B cell (primary cell): Measurements from ENCODE around the gene ANKHD1. TPM values are rescaled to one million over a fixed set of nuclear protein-coding genes. Genes with fewer than 3 reads are reported as not detected.

Experiments
- ATAC-seq: fragments of 200-7000 bp; cut with Tn5 transposase; one replicate; pipeline ENCODE4 v1.10.0; 2021; ENCODE audit warnings: low read depth, mild to moderate bottlenecking, moderate number of reproducible peaks, moderate library complexity
- CTCF ChIA-PET: fragments of 350-600 bp; sonication (Branson Sonifier 250); formaldehyde crosslinking; loops from one replicate; lab custom pipeline; 2021; ENCODE audit warnings: antibody characterized with exemption, inconsistent platforms; lab: Charles Lee
- POLR2A ChIA-PET: fragments of 350-600 bp; sonication (Branson Sonifier 250); formaldehyde crosslinking; loops from one replicate; lab custom pipeline; 2021; ENCODE audit warnings: antibody characterized with exemption; lab: Charles Lee
- DNase-seq: peaks from one replicate; pipeline ENCODE4 v3.0.0; 2013
- H2AFZ ChIP-seq: 2 replicates; pipeline ENCODE4 v1.6.1; 2012; ENCODE audit warnings: mild to moderate bottlenecking, low read depth, low read length; ENCODE audit not compliant: insufficient read depth, poor library complexity, severe bottlenecking
- H3K27ac ChIP-seq, 2 donors: 1 replicate in 1 of 2; 2 replicates in 1 of 2; pipeline ENCODE4 v1.5.1; 2012 to 2013; ENCODE audit warnings: low read length in 2 of 2, mild to moderate bottlenecking in 2 of 2, moderate library complexity in 1 of 2
- H3K27me3 ChIP-seq, 4 experiments: fragments of 200-600 bp in 1 of 4; sonication (generic) in 1 of 4; replicated peaks in 1 of 4; 1 replicate in 2 of 4; 2 replicates in 2 of 4; pipeline versions ENCODE4 v1.6.1 to v1.7.0; 2013 to 2016; ENCODE audit warnings: low read length in 3 of 4, mild to moderate bottlenecking in 2 of 4, mixed read lengths in 1 of 4, moderate library complexity in 1 of 4; ENCODE audit not compliant: insufficient read depth in 4 of 4, control insufficient read depth in 3 of 4; ENCODE audit errors: control extremely low read depth in 1 of 4
- H3K36me3 ChIP-seq, 2 experiments: replicated peaks in 1 of 2; 1 replicate in 1 of 2; 2 replicates in 1 of 2; pipeline versions ENCODE4 v1.6.1 to v1.7.1; 2013; ENCODE audit warnings: low read length in 1 of 2; ENCODE audit not compliant: insufficient read depth in 2 of 2, control insufficient read depth in 1 of 2; ENCODE audit errors: control extremely low read depth in 1 of 2, extremely low read depth in 1 of 2
- H3K4me1 ChIP-seq, 2 donors: fragments of 200-600 bp in 1 of 2; sonication (generic) in 1 of 2; 1 replicate in 1 of 2; 2 replicates in 1 of 2; pipeline versions ENCODE4 v1.5.1 to v1.6.1; 2013 to 2017; ENCODE audit warnings: low read length in 2 of 2; ENCODE audit not compliant: control insufficient read depth in 2 of 2, insufficient read depth in 2 of 2
- H3K4me2 ChIP-seq: replicated peaks from 2 replicates; pipeline ENCODE3; 2012; ENCODE audit warnings: mild to moderate bottlenecking, low read depth, low read length; ENCODE audit not compliant: poor library complexity, severe bottlenecking
- H3K4me3 ChIP-seq, 5 experiments: fragments of 200-600 bp in 1 of 5; sonication (generic) in 1 of 5; 1 replicate in 3 of 5; 2 replicates in 2 of 5; pipeline versions ENCODE4 v1.5.1 to v1.7.0; 2011 to 2016; ENCODE audit warnings: low read length in 4 of 5, mild to moderate bottlenecking in 4 of 5, low read depth in 2 of 5, control low read depth in 1 of 5, moderate library complexity in 1 of 5; ENCODE audit not compliant: insufficient read depth in 1 of 5; ENCODE audit errors: control extremely low read depth in 1 of 5, extremely low read depth in 1 of 5
- H3K79me2 ChIP-seq: fragments of 200-600 bp; sonication (generic); one replicate; pipeline ENCODE4 v1.6.0; 2016; ENCODE audit warnings: low read length; ENCODE audit not compliant: control insufficient read depth, insufficient read depth
- H3K9ac ChIP-seq: fragments of 200-600 bp; sonication (generic); 2 replicates; pipeline ENCODE4 v1.6.1; 2017; ENCODE audit warnings: mild to moderate bottlenecking, low read length, moderate library complexity
- H3K9me3 ChIP-seq, 3 donors: one replicate each; pipeline versions ENCODE4 v1.6.1 to v1.7.1; 2013; ENCODE audit warnings: low read length in 2 of 3; ENCODE audit not compliant: control insufficient read depth in 2 of 3, insufficient read depth in 1 of 3; ENCODE audit errors: control extremely low read depth in 1 of 3
- H4K20me1 ChIP-seq: 2 replicates; pipeline ENCODE4 v1.6.0; 2012; ENCODE audit warnings: mild to moderate bottlenecking, low read length; ENCODE audit not compliant: insufficient read depth, control insufficient read depth, poor library complexity, severe bottlenecking
- H3K27ac Mint-ChIP-seq: one replicate; pipeline ENCODE4 v1.8.0; 2021; ENCODE audit warnings: mixed read lengths
- H3K27me3 Mint-ChIP-seq: one replicate; pipeline ENCODE4 v1.8.0; 2021; ENCODE audit warnings: mixed read lengths
- H3K4me1 Mint-ChIP-seq: one replicate; pipeline ENCODE4 v1.8.0; 2021; ENCODE audit warnings: mixed read lengths
- H3K4me3 Mint-ChIP-seq: one replicate; pipeline ENCODE4 v1.8.0; 2021; ENCODE audit warnings: mixed read lengths
- H3K9me3 Mint-ChIP-seq: one replicate; pipeline ENCODE4 v1.8.0; 2022; ENCODE audit warnings: mixed read lengths; ENCODE audit not compliant: insufficient read depth
- EZH2 ChIP-seq: IDR thresholded peaks from 2 replicates; pipeline ENCODE4 v1.6.1; 2012; ENCODE audit warnings: borderline replicate concordance, low read depth, mild to moderate bottlenecking, moderate library complexity, low read length; ENCODE audit not compliant: insufficient read depth, poor library complexity, severe bottlenecking
- WGBS: methylation state at CpG from one replicate; pipeline ENCODE4 v1.1.5; 2013; ENCODE audit warnings: missing lambda C conversion rate; ENCODE audit not compliant: insufficient coverage; 5-methylcytosine and 5-hydroxymethylcytosine counted together
- intact Hi-C: fragments of 100-400 bp; cut with micrococcal nuclease; formaldehyde crosslinking; loops from one replicate; pipeline ENCODE4 v1.10.0; 2022
- polyA plus RNA-seq: library from polyadenylated mRNA; depleted of rRNA; stranded (reverse); fragments of >200 nt; gene quantifications from 2 replicates; pipeline ENCODE4 v1.2.3, GENCODE V29; 2012
- total RNA-seq, 2 donors: library from RNA; stranded (reverse); fragments of 120-200 nt in 1 of 2; gene quantifications; 1 replicate in 1 of 2; 2 replicates in 1 of 2; pipeline versions ENCODE4 v1.2.3 to v1.2.4, GENCODE V29; 2013 to 2022
- TF ChIP-seq, protein P1 (sequence below): fragments of 200-600 bp; IDR thresholded peaks from one replicate; pipeline ENCODE4 v1.8.0; 2022; ENCODE audit warnings: antibody characterized with exemption, mild to moderate bottlenecking

The ANKHD1 gene
- total and polyA plus RNA-seq, 2 donors (not counting 1 experiment from before 2014, with no cell fraction given) = 96.3 to 246 TPM

DNA sequence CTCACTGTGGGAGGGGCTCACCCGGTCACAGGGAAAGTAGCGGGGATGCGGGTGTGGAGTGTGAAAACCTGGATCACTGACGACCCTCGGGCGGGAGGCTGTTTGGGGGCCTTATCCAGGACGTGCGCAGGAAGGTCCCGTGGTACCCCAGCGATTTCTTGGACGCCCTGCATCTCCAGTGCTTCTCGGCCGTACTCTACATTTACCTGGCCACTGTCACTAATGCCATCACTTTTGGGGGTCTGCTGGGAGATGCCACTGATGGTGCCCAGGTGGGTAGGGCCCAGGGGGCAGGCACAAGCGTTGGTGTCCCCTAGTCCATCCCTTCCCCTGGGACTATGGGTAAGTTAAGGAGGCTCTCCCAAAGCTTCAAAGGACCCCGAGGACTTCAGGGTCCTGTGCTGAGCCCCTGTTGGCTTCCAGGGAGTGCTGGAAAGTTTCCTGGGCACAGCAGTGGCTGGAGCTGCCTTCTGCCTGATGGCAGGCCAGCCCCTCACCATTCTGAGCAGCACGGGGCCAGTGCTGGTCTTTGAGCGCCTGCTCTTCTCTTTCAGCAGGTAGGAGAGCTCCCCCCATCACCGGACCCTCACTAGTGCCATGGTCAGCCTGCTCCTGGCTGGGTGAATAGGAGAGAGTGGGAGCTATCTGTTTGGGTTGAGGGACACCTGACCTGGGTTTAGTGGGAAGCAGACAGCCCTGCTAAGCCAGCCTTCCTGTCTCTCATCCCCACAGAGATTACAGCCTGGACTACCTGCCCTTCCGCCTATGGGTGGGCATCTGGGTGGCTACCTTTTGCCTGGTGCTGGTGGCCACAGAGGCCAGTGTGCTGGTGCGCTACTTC lies 37.8 kb upstream of the ANKHD1 start:
- ChIA-PET CTCF (interaction anchor here (0.6 to 7.7 kb wide), 20 partner anchors 9 to 1229 kb away, joined by 3 to 117 read pairs (median 4); partner anchors contain the start of gene HBEGF), POLR2A (no interaction called here)
- intact Hi-C loops = loop anchor here (1.0 kb wide), 1 partner anchor 356 kb away; no protein-coding TSS in a partner anchor
- Histone ChIP-seq H3K27ac (no peak overlapping the region), H3K4me2 (peak overlapping the region; percentile 89), H3K27me3 (no peaks in the 10 kb centered on the region), H3K4me3 (peak overlapping the region in 3 of 5 experiments; percentile 15 to 48 (median 29)), H3K79me2 (no peaks in the 10 kb centered on the region), H3K36me3 (no peaks in the 10 kb centered on the region), H3K4me1 (peaks cover 4 to 7% of the 10 kb centered on the region in 2 donors), H4K20me1 (no peaks in the 10 kb centered on the region), H3K9ac (peak overlapping the region; percentile 44), H3K9me3 (no peaks in the 10 kb centered on the region), H2AFZ (peak overlapping the region; percentile 76)
- H3K27me3 Mint-ChIP-seq = peaks cover under 1% of the 10 kb centered on the region
- DNase-seq = no peak
- H3K27ac Mint-ChIP-seq = no peak overlapping the region
- peak overlapping the region; percentile 82 for H3K4me3 Mint-ChIP-seq
- no peaks in the 10 kb centered on the region for H3K9me3 Mint-ChIP-seq
- ATAC-seq = no peak
- 81% methylated on average over 14 of the region's 20 CpGs for WGBS
- TF ChIP-seq, protein P1, sequence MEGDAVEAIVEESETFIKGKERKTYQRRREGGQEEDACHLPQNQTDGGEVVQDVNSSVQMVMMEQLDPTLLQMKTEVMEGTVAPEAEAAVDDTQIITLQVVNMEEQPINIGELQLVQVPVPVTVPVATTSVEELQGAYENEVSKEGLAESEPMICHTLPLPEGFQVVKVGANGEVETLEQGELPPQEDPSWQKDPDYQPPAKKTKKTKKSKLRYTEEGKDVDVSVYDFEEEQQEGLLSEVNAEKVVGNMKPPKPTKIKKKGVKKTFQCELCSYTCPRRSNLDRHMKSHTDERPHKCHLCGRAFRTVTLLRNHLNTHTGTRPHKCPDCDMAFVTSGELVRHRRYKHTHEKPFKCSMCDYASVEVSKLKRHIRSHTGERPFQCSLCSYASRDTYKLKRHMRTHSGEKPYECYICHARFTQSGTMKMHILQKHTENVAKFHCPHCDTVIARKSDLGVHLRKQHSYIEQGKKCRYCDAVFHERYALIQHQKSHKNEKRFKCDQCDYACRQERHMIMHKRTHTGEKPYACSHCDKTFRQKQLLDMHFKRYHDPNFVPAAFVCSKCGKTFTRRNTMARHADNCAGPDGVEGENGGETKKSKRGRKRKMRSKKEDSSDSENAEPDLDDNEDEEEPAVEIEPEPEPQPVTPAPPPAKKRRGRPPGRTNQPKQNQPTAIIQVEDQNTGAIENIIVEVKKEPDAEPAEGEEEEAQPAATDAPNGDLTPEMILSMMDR = no peak
- TF ChIP-seq EZH2 = no peak
- H3K4me1 Mint-ChIP-seq = peaks cover 5% of the 10 kb centered on the region

DNA sequence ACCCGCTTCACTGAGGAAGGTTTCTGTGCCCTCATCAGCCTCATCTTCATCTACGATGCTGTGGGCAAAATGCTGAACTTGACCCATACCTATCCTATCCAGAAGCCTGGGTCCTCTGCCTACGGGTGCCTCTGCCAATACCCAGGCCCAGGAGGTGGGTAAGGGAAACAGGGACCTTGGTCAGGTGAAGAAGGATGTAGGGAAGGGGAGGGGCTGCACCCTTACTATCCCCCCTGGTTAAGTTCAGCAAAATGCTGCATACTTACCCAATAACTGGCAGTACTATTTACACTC lies 37.2 kb upstream of the ANKHD1 start:
- Histone ChIP-seq H3K36me3 (no peaks in the 10 kb centered on the region), H3K27ac (no peak overlapping the region), H3K9me3 (no peaks in the 10 kb centered on the region), H3K4me3 (no peak overlapping the region), H3K27me3 (no peaks in the 10 kb centered on the region), H3K4me2 (no peak overlapping the region), H3K4me1 (peaks cover 4 to 7% of the 10 kb centered on the region in 2 donors), H4K20me1 (no peaks in the 10 kb centered on the region), H3K9ac (no peak overlapping the region), H3K79me2 (no peaks in the 10 kb centered on the region), H2AFZ (no peak overlapping the region)
- POLR2A ChIA-PET = no interaction called here
- ATAC-seq (no peak), DNase-seq (no peak)
- CTCF ChIA-PET = interaction anchor here (1.4 to 7.7 kb wide), 7 partner anchors 9 to 358 kb away, joined by 5 to 89 read pairs (median 11); partner anchors contain the start of gene HBEGF
- H3K4me1 Mint-ChIP-seq = peaks cover 5% of the 10 kb centered on the region
- no peak overlapping the region for H3K27ac Mint-ChIP-seq
- H3K4me3 Mint-ChIP-seq = no peak overlapping the region
- WGBS = no CpG with 5 or more reads among the region's 3 CpGs
- H3K9me3 Mint-ChIP-seq = no peaks in the 10 kb centered on the region
- no peaks in the 10 kb centered on the region for H3K27me3 Mint-ChIP-seq
- intact Hi-C loops = no loop called here
- TF ChIP-seq, protein P1 = no peak
- no peak for TF ChIP-seq EZH2
